ENCODE measurements around the gene MORN1. TPM values are rescaled to one million over a fixed set of nuclear protein-coding genes. Genes with fewer than 3 reads are reported as not detected.

The MORN1 gene
- total and polyA plus RNA-seq, 9 of the 15 experiments (the other 6 are each of a cell fraction or from before 2014, with no cell fraction given), result 0.24 to 9.3 (median 4.2) TPM

GRCh38 chr1:2315674-2316450, 75.5 kb downstream of the MORN1 start (continued):
- TF ChIP-seq ZBTB33 (CRISPR knock-in tag; IDR thresholded peaks at IDR 0.05) (peak; percentile 85), SMARCE1 (IDR thresholded peaks at IDR 0.05) (no peak), TRIM24 (IDR thresholded peaks at IDR 0.05) (no peak), MEF2D (tag; conservative IDR thresholded peaks at IDR 0.05; ENCODE audit: low read depth) (no peak), ZNF764 (CRISPR knock-in tag; IDR thresholded peaks at IDR 0.05; ENCODE audit: low read depth) (no peak), SAFB (IDR thresholded peaks at IDR 0.05; ENCODE audit: borderline replicate concordance, low read depth, low read length) (no peak), ZC3H8 (IDR thresholded peaks at IDR 0.05) (no peak), AFF1 (IDR thresholded peaks at IDR 0.05; ENCODE audit: low read depth in 1 of 2, partially characterized antibody in 2 of 2) (no peak), ARID2 (IDR thresholded peaks at IDR 0.05) (no peak), TAL1 (IDR thresholded peaks at IDR 0.05) (no peak), CHAMP1 (IDR thresholded peaks at IDR 0.05) (no peak), FOS (IDR thresholded peaks at IDR 0.05; ENCODE audit: extremely low read depth, insufficient read length) (no peak), SUPT5H (IDR thresholded peaks at IDR 0.05) (no peak), ZFP1 (CRISPR knock-in tag; IDR thresholded peaks at IDR 0.05) (no peak), ZNF197 (CRISPR knock-in tag; IDR thresholded peaks at IDR 0.05; ENCODE audit: low read depth) (no peak), ZFX (CRISPR knock-in tag; IDR thresholded peaks at IDR 0.05) (peak; percentile 46), ZNF76 (CRISPR knock-in tag; IDR thresholded peaks at IDR 0.05; ENCODE audit: borderline replicate concordance) (no peak), ETV1 (tag; conservative IDR thresholded peaks at IDR 0.05; ENCODE audit: low read depth) (no peak), ZNF41 (CRISPR knock-in tag; conservative IDR thresholded peaks at IDR 0.05) (no peak)
- TF ChIP-seq, protein P1, sequence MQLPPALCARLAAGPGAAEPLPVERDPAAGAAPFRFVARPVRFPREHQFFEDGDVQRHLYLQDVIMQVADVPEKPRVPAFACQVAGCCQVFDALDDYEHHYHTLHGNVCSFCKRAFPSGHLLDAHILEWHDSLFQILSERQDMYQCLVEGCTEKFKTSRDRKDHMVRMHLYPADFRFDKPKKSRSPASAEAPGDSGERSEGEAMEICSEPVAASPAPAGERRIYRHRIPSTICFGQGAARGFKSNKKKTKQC (CRISPR knock-in tag; IDR thresholded peaks at IDR 0.05), result 0 out of 2 replicates have a peak, but pooled peaks have one; percentile 38

Measured in K562 (cell line).